Thyroid gland (tissue), 4 donors: Measurements from ENCODE around the gene DNASE1L3. TPM values are rescaled to one million over a fixed set of nuclear protein-coding genes. Genes with fewer than 3 reads are reported as not detected.
A peak's percentile ranks its signal among the peaks of the same experiment; 100 is the strongest.

ENCODE experiments used
- DNase-seq, 2 donors: peaks; one replicate each; pipeline ENCODE4 v3.0.0-alpha.2; 2019
- H3K27ac ChIP-seq, 3 donors: fragments of 200-600 bp; sonication (generic); 1 replicate in 2 of 3; 2 replicates in 1 of 3; pipeline ENCODE4 v1.5.1; 2016 to 2019; ENCODE audit warnings: mild to moderate bottlenecking in 1 of 3, moderate library complexity in 1 of 3
- H3K27me3 ChIP-seq: fragments of 200-600 bp; sonication (generic); one replicate; pipeline ENCODE4 v1.5.1; 2019
- H3K36me3 ChIP-seq, 2 donors: fragments of 200-600 bp; sonication (generic); one replicate each; pipeline ENCODE4 v1.5.1; 2016 to 2019
- H3K4me1 ChIP-seq, 2 donors: fragments of 200-600 bp; sonication (generic); one replicate each; pipeline ENCODE4 v1.5.1; 2017 to 2019
- H3K4me3 ChIP-seq, 3 donors: fragments of 200-600 bp; sonication (generic); replicated peaks in 1 of 3; 1 replicate in 2 of 3; 2 replicates in 1 of 3; pipeline ENCODE4 v1.5.1; 2016; ENCODE audit warnings: mild to moderate bottlenecking in 1 of 3
- H3K9me3 ChIP-seq: fragments of 200-600 bp; sonication (generic); one replicate; pipeline ENCODE4 v1.5.1; 2017
- CTCF ChIP-seq, 6 experiments: fragments of 200-600 bp in 3 of 6; fragments of 450-650 bp in 3 of 6; sonication (generic) in 3 of 6; IDR thresholded peaks; one replicate each; pipeline ENCODE4 v1.5.1; 2016 to 2019; ENCODE audit warnings: antibody characterized with exemption in 6 of 6, mild to moderate bottlenecking in 2 of 6, inconsistent platforms in 1 of 6, moderate library complexity in 1 of 6
- POLR2A ChIP-seq, 2 donors: fragments of 450-650 bp; IDR thresholded peaks; one replicate each; pipeline ENCODE4 v1.6.1; 2017; ENCODE audit warnings: antibody characterized with exemption in 2 of 2, mild to moderate bottlenecking in 2 of 2, moderate library complexity in 1 of 2
- WGBS, 2 donors: methylation state at CpG; one replicate each; pipeline ENCODE4 v1.1.5; 2017; 5-methylcytosine and 5-hydroxymethylcytosine counted together
- intact Hi-C: fragments of 100-400 bp; cut with DNase I; formaldehyde crosslinking; loops from one replicate; pipeline ENCODE4 v1.15.1; 2023
- total RNA-seq, 4 donors: library from RNA; depleted of rRNA; stranded (reverse); fragments of >200 nt; gene quantifications; one replicate each; pipeline ENCODE4 v1.2.3, GENCODE V29; 2016

Gene DNASE1L3
- 10 to 100 TPM in 3 of 4 donors, 1 to 10 TPM in 1; 5.7 to 53.3 (median 14.1) TPM for total RNA-seq

DNA sequence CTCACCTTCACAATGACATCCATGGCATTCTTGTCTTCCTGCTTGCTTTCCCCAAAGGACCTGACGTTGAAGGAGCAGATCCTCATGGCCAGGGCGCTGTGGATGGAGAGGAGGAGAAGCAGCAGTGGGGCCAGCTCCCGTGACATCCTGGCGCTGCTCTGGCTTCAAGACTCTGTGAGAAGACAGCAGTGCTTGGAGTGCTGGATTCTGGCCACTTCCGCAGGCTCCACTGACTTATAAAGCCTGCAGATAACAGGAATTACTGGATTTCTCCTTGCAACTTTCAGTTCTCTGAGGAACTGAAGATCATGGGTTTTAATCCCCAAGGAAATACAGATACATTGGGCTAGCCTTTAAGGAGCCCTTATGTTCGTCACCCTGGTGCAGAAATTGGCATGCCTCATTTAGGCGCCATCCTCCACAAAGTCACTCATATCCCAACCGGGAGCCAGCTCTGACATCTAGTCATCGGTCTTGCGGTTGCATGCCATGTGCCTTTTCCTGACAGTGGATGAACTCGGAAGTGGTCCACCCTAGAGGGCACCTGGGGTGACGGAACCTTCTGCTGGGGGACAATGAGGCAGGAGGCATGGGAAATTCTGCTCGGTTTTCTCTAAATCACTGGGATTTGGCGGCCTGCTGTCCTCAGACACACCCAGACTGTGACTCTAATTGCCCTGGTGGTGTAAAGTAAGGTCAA lies at the start of gene DNASE1L3:
Gene DNASE1L3 (minus strand): TSS at position 212 of the 700 bp plus-strand sequence. CDS start 66 bp downstream, at position 146.
- 70 to 85% methylated on average over 11 to 14 of the region's 14 CpGs for WGBS, 2 donors
- intact Hi-C loops, result no loop called here
- DNase-seq, result peak in 1 of 2 donors; percentile 19

GRCh38 chr3:58260261-58260731 lies 49.5 kb upstream of the DNASE1L3 start:
- Histone ChIP-seq H3K27ac (no peak overlapping the region), H3K9me3 (no peaks in the 10 kb centered on the region), H3K4me1 (no peaks in the 10 kb centered on the region), H3K36me3 (peaks cover 4 to 6% of the 10 kb centered on the region in 2 donors), H3K27me3 (no peaks in the 10 kb centered on the region), H3K4me3 (no peak overlapping the region)
- 87 to 94% methylated on average over 6 of the region's 6 CpGs for WGBS, 2 donors
- intact Hi-C loops, result no loop called here
- TF ChIP-seq POLR2A (IDR thresholded peaks at IDR 0.05) (no peak), CTCF (IDR thresholded peaks at IDR 0.05) (no peak)
- DNase-seq, result no peak

More for the DNA sequence above, at the start of gene DNASE1L3:
- H3K36me3 ChIP-seq, result no peaks in the 10 kb centered on the region
- no peaks in the 10 kb centered on the region for H3K9me3 ChIP-seq
- peaks cover 0 to 4% of the 10 kb centered on the region in 2 donors for H3K4me1 ChIP-seq
- no peak within 1 kb of the TSS for H3K27ac ChIP-seq
- H3K4me3 ChIP-seq, result no peak within 1 kb of the TSS
- TF ChIP-seq CTCF (IDR thresholded peaks at IDR 0.05) (no peak), POLR2A (IDR thresholded peaks at IDR 0.05) (no peak)
- H3K27me3 ChIP-seq, result no peaks in the 10 kb centered on the region

DNA sequence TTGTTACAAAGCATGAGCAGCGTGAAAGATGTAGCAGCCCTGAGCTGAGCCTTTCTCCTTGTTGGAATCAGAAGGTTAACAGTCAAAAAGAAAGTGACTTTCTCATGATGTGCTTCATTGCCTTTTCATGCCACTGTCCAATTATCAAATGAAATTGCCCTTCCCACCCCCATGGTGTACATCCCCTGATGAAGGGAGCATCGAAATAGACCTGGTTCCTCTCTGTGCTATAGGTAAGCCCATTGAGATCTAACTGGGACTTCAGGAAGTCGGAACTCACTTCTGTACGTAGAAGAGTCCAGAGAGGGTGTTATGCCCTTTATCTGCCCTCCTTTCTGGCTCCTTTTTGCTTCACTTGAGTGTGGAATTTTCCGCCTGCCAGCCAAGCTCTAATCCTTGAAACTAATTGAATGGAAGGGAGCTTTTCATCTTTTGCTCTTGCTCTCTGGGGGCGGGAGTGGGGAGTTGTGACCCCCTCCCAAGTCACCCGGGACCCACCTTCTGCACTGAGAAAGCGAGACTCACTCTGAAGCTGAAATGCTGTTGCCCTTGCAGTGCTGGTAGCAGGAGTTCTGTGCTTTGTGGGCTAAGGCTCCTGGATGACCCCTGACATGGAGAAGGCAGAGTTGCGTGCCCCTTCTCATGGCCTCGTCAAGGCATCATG lies 47.8 kb upstream of the DNASE1L3 start:
- TF ChIP-seq CTCF (IDR thresholded peaks at IDR 0.05), result no peak
- no peak for TF ChIP-seq POLR2A (IDR thresholded peaks at IDR 0.05)
- Histone ChIP-seq H3K27me3 (no peaks in the 10 kb centered on the region), H3K4me1 (no peaks in the 10 kb centered on the region), H3K4me3 (no peak overlapping the region), H3K27ac (no peak overlapping the region), H3K36me3 (peaks cover 4 to 6% of the 10 kb centered on the region in 2 donors), H3K9me3 (no peaks in the 10 kb centered on the region)
- 86 to 92% methylated on average over 10 of the region's 10 CpGs for WGBS, 2 donors
- intact Hi-C loops, result no loop called here
- DNase-seq, result no peak

DNA sequence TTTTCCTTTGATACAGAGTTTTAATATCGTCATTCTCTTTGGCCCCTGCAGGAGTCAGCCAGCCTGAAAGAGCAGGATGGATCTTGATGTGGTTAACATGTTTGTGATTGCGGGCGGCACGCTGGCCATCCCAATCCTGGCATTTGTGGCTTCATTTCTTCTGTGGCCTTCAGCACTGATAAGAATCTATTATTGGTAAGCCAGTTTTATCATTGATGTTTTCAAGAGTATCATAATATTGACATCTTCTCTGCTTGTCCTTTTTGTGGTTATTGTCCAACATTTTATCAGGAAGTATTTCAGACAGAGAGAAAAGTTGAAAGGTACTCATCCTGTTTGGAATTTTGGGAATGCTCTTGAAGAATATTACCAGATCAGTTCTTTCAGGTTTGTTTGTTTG lies 45.7 kb upstream of the DNASE1L3 start:
- peaks cover 4 to 6% of the 10 kb centered on the region in 2 donors for H3K36me3 ChIP-seq
- peaks cover 0 to 6% of the 10 kb centered on the region in 2 donors for H3K4me1 ChIP-seq
- H3K27ac ChIP-seq, result no peak overlapping the region
- no peak overlapping the region for H3K4me3 ChIP-seq
- 90 to 96% methylated on average over 4 of the region's 4 CpGs for WGBS, 2 donors
- no peak for DNase-seq
- intact Hi-C loops, result no loop called here
- TF ChIP-seq POLR2A (IDR thresholded peaks at IDR 0.05) (no peak), CTCF (IDR thresholded peaks at IDR 0.05) (no peak)
- H3K27me3 ChIP-seq, result no peaks in the 10 kb centered on the region
- no peaks in the 10 kb centered on the region for H3K9me3 ChIP-seq

DNA sequence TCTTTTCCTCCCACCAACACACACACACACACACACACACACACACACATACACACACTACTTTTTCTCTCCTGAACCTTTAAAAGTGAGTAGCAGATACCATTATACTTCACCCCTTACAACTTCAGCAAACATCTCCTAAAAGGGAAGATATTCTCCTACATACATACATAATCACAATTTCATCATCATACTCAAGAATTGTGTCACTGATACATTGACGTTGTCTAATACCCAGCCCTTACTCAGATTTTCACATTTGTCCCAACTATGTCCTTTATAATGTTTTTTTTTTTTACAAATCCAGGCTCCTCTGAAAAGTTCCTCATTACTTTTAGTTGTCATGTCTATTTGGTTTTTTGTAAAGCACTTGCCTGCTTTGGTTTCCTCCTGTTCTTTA lies 45.3 kb upstream of the DNASE1L3 start:
- Histone ChIP-seq H3K9me3 (no peaks in the 10 kb centered on the region), H3K27me3 (no peaks in the 10 kb centered on the region), H3K4me1 (peaks cover 0 to 7% of the 10 kb centered on the region in 2 donors), H3K27ac (no peak overlapping the region), H3K4me3 (no peak overlapping the region), H3K36me3 (peaks cover 4 to 6% of the 10 kb centered on the region in 2 donors)
- TF ChIP-seq POLR2A (IDR thresholded peaks at IDR 0.05) (no peak), CTCF (IDR thresholded peaks at IDR 0.05) (no peak)
- intact Hi-C loops, result no loop called here
- no peak for DNase-seq
- WGBS, 2 donors, result 92 to 95% methylated on average over 1 of the region's 1 CpG
